ENCODE results near the gene UGT1A4. TPM values are rescaled to one million over a fixed set of nuclear protein-coding genes. Genes with fewer than 3 reads are reported as not detected.

Gene UGT1A4
- total and polyA plus RNA-seq, 2 of the 8 experiments (the other 6 are each of a cell fraction or from before 2014, with no cell fraction given): not detected

DNA sequence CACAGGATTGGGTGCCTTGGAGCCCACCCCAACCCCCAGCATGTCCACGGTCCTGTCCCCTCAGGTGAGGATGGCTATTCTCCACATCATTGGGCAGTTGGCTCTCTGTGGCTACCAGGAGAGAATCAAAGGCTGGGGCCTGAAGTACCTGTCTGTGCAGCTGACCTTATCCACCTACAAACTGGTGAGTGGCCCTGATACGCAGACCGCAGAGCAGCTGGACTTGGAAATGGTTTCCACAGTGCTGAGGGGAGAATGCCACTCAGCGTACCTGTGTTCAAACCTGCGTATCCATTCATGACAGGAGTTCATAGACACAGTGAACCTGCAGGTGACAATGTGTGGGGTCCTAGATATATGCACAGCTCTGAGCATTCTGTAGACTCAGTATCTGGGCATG is 81.2 kb downstream of the UGT1A4 start (continued):
- TF ChIP-seq SIX5 (IDR thresholded peaks at IDR 0.05; ENCODE audit: low read depth, low read length) (no peak), JUND (IDR thresholded peaks at IDR 0.05; ENCODE audit: low read length) (no peak), BRCA1 (IDR thresholded peaks at IDR 0.05; ENCODE audit: low read depth, low read length) (no peak), CBX8 (IDR thresholded peaks at IDR 0.05; ENCODE audit: borderline replicate concordance, low read depth, low read length) (no peak)
- TF ChIP-seq, protein P1, sequence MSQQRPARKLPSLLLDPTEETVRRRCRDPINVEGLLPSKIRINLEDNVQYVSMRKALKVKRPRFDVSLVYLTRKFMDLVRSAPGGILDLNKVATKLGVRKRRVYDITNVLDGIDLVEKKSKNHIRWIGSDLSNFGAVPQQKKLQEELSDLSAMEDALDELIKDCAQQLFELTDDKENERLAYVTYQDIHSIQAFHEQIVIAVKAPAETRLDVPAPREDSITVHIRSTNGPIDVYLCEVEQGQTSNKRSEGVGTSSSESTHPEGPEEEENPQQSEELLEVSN (IDR thresholded peaks at IDR 0.05): no peak
